ENCODE data around the gene GOLGA6B. TPM values are rescaled to one million over a fixed set of nuclear protein-coding genes. Genes with fewer than 3 reads are reported as not detected.
"Not testable (repeated sequence)": the region's sequence is repeated elsewhere in the genome, so short reads cannot be mapped to it uniquely, and the experiment has no call there.

GOLGA6B gene
- total RNA-seq = not detected
- long read RNA-seq = 0 reads

GRCh38 chr15:72654397-72654796, at the start of gene GOLGA6B:
Gene GOLGA6B (plus strand): TSS chr15:72654697. CDS start chr15:72654738, 41 bp downstream.
- DNase-seq (ENCODE audit: low spot score) = not testable (repeated sequence)

- no peak for DNase-seq (ENCODE audit: low spot score)
These were observed 49.7 kb upstream of the GOLGA6B start for GRCh38 chr15:72604794-72605193.

GRCh38 chr15:72608084-72608483, 46.4 kb upstream of the GOLGA6B start:
- not testable (repeated sequence) for DNase-seq (ENCODE audit: low spot score)

- no peak for DNase-seq (ENCODE audit: low spot score)
These were observed 44.6 kb upstream of the GOLGA6B start for GRCh38 chr15:72609862-72610261.

- DNase-seq (ENCODE audit: low spot score) = not testable (repeated sequence)
These were observed 42.2 kb upstream of the GOLGA6B start for GRCh38 chr15:72612324-72612723.

GRCh38 chr15:72614810-72615532, 39.5 kb upstream of the GOLGA6B start:
- no peak for DNase-seq (ENCODE audit: low spot score)

- not testable (repeated sequence) for DNase-seq (ENCODE audit: low spot score)
These were observed 38.8 kb upstream of the GOLGA6B start for GRCh38 chr15:72615533-72616233.

GRCh38 chr15:72616491-72617210, 37.8 kb upstream of the GOLGA6B start:
- DNase-seq (ENCODE audit: low spot score) = no peak

- DNase-seq (ENCODE audit: low spot score) = not testable (repeated sequence)
These were observed 30.6 kb upstream of the GOLGA6B start for GRCh38 chr15:72623854-72624253.

- peak; percentile 1 for DNase-seq (ENCODE audit: low spot score)
These were observed 28.3 kb upstream of the GOLGA6B start for GRCh38 chr15:72626153-72626552.

GRCh38 chr15:72628249-72629067, 26.0 kb upstream of the GOLGA6B start:
- DNase-seq (ENCODE audit: low spot score) = not testable (repeated sequence)

GRCh38 chr15:72629068-72629570, 25.4 kb upstream of the GOLGA6B start:
- not testable (repeated sequence) for DNase-seq (ENCODE audit: low spot score)

- peak; percentile 89 for DNase-seq (ENCODE audit: low spot score)
These were observed 17.8 kb upstream of the GOLGA6B start for GRCh38 chr15:72636519-72637282.

- DNase-seq (ENCODE audit: low spot score) = not testable (repeated sequence)
These were observed 14.6 kb upstream of the GOLGA6B start for GRCh38 chr15:72639759-72640483.

- DNase-seq (ENCODE audit: low spot score) = not testable (repeated sequence)
These were observed 12.2 kb upstream of the GOLGA6B start for GRCh38 chr15:72642271-72642670.

GRCh38 chr15:72648631-72649253, 5.8 kb upstream of the GOLGA6B start:
- DNase-seq (ENCODE audit: low spot score) = not testable (repeated sequence)

GRCh38 chr15:72656014-72656413, 1.5 kb downstream of the GOLGA6B start:
- not testable (repeated sequence) for DNase-seq (ENCODE audit: low spot score)

GRCh38 chr15:72661081-72661480, 6.6 kb downstream of the GOLGA6B start:
- not testable (repeated sequence) for DNase-seq (ENCODE audit: low spot score)

- not testable (repeated sequence) for DNase-seq (ENCODE audit: low spot score)
These were observed 9.4 kb downstream of the GOLGA6B start for GRCh38 chr15:72663931-72664330.
